Occipital lobe (tissue), 2 donors: Measurements from ENCODE around the gene ILKAP. TPM values are rescaled to one million over a fixed set of nuclear protein-coding genes. Genes with fewer than 3 reads are reported as not detected.

ENCODE experiments used
- DNase-seq: peaks from one replicate; lab custom pipeline; 2025; lab: John Stamatoyannopoulos, UW
- total RNA-seq: library from RNA; depleted of rRNA; stranded (reverse); fragments of >200 nt; gene quantifications from one replicate; pipeline ENCODE4 v1.2.3, GENCODE V29; 2014

The ILKAP gene
- total RNA-seq, 1 donor from 2014 or later: 78.3 TPM

DNA sequence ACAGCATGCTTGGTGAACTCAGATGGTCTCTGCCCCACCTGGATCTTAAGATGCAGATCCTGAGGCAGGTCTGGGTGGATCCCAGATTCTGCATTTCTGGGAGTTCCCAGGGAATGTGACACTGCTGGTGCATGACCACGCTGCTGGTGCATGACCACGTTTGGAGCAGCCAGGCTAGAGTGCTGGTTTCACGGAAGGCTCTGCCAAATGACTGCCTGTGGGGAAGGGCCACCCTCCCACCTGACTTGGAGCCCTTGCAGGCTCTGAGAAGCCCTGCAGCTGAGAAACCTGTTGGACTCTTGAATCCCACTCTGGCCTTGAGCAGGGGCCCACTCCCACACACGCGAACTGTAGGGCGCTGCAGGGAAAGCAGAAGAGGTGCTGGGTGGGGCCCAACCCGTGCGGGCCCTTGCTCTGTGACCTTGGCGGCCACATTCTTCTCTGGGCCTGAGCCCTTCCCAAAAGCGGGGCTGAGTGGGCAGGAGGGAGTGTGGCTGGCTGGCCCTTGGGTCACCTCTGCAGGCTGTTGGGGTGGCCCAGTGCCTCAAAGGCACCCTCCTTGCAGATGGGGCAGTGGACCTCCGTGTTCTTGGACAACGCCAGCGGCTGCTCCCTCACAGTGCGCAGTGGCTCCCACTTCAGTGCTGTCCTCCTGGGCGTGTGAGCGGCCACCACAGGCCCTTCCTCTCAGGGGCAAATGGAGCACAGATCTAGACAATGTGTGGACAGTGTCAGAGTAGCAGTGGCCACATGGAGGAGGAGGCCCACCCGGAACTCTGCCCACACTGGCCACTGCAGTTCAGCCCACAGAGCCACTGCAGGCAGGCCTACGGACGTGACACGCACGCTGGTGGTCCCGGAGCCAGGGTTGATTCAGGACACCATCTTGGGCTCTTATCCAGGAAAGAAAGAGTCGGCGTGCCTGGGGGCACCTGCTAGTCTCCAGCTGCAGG, 36.8 kb downstream of the ILKAP start:
- DNase-seq: no peak

GRCh38 chr2:238165288-238165921, 38.1 kb downstream of the ILKAP start:
- DNase-seq: no peak

DNA sequence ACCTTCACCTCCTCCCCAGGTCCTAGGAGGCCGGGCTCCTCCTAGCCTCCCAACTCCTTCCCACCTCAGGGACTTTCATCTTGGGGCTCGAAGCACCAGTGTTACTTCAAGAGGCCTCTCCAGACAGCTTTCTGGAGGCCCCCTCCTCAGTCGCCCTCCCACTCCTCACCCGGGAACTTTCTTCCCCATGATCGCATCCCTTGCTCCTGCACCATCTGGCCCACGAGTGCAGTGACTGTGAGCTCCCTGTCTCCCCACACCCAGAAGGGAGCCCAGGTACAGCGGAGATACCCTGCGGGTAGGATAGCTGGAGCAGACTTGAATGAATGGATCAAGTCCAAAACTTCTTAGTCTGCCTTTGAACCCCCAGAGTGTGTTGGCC, 38.6 kb downstream of the ILKAP start:
- DNase-seq: no peak

GRCh38 chr2:238163481-238164198, 39.9 kb downstream of the ILKAP start:
- no peak for DNase-seq

GRCh38 chr2:238162846-238163441, 40.6 kb downstream of the ILKAP start:
- DNase-seq: no peak

DNA sequence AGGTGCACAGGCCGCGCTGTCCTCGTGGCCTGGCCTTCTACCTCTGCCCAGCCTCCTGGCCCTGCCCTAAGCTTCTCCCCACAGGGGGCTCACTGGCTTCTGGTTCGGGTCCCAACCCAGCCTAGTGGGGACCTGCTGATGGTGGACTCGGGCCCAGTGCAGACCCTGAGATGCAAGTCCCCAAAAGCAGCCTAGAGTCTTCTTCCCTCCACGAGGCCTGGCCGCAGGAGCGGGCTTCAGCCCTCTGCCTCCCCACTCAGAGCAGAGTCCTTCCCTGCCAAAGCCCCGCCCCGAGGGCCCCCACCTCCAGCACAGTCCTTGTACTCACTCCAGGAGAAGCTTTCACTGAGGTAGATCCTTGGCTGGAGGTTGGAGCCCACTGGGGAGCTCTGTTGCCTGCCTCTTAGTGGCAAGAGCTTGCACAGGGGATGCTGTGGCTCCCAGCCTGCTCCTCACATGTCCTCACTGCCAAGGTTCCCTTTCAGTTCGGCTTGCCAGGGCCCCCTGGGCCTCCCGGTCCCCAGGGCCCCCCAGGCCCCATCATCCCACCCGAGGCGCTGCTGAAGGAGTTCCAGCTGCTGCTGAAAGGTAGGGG, 41.1 kb downstream of the ILKAP start:
- no peak for DNase-seq

DNA sequence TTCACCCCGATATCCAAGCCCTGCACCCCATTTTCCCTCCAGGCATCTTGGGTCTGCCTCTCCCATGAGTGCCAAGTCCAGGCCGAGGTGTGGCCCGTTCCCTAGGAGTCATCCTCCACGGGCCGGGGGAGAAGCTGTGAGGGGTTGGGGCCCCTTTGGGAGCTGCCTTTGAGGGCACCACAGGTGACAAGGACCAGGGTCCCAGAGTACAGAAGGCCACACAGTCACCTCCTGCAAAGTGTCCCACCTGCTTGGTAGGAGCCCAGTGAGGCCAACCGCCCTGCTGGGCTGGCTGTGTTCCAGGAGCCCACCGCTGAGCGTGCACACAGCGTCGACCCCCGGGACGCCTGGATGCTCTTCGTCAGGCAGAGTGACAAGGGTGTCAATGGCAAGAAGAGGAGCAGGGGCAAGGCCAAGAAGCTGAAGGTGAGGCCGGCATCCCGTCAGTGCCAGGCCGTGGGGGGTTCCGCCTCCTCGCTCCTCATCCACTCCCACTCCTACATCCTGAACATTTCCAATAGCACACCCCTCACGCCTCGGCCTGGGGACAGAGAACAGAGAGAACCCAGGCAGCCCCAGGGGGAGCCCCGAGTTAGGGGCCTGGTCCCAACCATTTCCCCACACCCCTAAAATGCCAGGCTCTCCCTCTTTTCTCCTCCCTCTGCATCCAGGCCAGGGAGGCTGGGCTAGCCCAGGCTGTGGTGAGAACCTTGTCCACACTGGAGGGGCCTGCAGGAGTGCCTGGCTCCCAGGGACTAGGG, 42.0 kb downstream of the ILKAP start:
- no peak for DNase-seq

DNA sequence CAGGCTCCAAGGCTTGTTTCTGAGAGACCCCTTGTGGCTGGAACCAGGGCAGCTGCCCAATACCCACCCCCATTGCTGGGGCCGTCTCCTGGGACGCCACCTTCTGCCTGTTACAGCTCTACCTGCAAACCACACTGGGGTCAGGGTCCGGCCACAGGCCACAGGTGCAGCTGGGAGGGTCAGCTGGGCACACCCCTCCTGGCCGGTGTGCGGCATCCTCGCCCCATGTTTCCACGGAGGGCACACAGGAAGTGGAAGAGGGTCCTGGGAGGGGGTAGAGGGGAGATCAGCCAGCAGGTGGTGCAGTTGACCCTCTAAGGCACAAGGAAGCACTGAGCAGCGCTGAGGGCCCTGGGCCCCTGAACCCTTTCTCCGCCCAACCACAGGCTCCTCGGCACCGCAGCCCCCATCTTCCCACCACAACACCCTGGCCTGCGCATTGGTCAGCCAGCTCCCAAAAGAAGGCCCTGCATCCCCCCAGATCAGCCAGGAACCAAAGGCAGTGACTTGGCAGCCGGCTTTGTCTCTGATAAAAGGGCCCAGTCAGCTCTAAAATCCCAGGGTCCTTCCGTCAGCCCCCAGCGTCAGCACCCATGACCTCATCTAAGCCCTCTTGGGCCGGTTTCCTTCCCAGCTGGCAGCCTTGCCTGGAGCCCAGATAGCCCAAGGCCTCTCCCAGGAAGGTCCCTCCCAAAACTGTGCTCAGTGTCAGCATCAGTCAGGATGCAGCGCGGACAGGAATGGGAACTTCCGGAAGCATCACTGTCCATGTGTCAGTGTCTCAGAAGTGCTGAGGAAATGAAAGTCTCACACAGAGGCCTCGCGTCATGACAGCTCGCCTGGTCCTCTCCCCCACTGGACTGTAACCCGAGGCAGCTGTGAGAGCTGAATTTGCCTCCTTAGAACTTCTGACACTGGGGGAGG, 43.0 kb downstream of the ILKAP start:
- no peak for DNase-seq

DNA sequence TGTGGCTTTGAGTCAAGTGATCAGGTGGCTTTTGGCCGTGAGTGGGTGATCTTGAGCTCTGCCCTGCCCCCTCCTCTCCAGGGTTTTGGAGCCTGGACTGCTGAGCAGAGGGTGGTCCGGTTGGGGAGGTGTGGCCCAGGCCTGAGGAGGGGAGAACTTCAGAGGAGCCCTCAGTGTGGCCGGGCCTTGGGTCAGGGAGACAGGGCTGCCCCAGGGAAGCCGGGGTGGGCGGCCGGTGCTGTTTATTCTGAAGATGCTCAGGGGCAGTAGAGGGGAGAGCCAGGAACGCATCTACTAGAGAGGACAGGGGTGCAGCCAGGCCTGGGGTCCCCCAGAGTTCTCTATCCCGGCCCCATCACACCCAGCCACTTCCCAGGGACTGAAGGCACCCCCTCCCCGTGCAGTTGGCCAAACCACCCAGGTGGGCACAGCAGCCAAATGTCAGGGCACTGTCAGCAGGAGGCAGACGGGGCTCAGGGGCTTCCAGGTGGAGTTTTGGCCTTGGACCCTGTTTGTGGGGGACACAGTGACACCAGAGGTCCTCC, 43.8 kb downstream of the ILKAP start:
- no peak for DNase-seq

DNA sequence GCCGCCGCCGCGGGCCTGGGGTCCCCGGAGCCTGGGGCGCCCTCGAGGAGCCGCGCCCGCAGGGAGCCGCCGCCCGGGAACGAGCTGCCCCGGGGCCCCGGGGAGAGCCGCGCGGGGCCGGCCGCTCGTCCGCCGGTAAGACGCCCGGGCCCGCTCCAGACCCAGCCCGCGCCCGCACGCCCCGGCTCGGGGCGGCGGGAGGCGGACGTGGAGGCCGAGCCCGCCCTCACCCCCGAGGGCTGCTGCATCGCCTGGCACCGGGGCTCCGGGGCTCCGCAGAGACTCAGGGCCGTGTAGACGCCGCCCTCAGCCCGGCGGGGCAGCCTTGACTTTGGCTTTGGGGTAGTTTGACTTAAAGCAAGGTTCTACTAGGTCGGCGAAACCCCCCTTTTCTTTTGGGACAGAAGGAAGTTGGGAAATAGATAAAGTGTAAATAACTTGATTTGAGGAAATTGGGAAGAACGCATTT, 44.4 kb downstream of the ILKAP start:
- DNase-seq: no peak

- no peak for DNase-seq
These were observed 44.9 kb downstream of the ILKAP start, which contains the start of gene ERFE for GRCh38 chr2:238158509-238159070. ERFE (plus strand) TSS chr2:238158970; CDS start chr2:238159008, 38 bp downstream.

DNA sequence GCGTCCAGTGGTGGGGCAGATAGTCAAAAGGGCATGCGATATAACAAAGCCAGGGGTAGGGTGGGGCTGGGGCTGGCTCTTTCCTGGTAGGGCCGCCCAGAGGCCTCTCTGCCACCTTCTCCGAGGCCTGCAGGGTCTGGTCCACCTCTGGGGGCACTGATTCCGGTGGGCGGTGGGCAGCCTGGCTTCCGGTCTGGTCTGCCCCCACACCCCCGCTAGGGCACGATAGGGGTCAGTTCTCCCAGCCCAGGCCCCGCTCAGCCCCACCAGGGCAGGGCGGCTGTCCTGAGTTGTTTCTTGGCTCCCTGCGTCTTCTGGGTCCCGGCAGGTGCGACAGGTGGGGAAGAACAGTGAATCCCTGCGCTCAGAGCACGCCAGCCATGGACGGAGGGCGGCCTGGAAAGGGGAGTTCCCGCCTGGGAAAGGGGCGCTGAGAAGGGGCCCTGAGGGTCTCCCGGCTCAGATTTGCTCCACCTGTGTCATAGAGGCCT, 45.4 kb downstream of the ILKAP start:
- no peak for DNase-seq

GRCh38 chr2:238157506-238158017, 45.9 kb downstream of the ILKAP start:
- no peak for DNase-seq

DNA sequence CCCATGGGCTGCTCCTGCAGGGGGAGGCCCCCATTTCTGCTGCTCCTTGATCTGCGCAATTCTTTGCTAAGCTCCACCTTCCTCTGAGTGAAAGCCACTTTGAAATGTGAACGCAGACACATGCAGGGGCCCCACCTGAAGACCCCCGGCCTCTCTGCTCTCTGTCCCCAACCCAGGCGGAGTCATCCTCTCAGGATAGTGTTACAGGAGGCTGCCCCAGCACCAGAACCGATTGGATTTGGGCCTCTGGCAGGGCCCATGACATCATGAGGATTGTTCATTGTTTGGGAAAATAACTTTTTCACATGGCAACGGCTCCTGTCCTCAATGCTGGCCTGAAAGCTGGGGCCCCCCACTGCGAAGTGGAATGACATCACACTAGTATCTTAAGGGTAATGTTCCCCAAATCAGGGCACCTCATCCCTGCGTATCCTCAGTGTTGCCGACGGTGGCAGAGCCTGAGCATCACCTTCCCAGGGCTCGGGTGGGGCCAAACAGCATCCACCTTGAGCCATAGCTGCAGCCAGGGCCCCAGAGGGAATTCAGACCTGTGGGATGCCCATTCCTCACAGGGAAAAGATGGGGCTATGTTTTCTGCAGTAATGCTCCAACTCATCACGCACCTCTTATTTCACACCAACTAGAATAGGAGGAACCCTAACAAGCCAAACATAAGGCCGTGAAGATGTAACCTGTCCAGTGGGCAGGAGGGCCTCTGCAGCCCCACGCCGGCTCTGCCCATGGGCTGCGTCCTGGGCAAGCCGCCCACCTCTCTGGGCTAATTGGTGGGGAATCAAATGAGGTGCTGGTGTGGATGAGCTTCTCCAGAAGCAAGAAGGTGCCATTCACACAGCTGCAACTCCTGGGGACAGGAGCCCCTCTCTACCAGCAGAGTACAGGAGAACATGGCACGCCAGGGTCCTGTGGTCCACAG, 47.5 kb downstream of the ILKAP start:
- DNase-seq: no peak

DNA sequence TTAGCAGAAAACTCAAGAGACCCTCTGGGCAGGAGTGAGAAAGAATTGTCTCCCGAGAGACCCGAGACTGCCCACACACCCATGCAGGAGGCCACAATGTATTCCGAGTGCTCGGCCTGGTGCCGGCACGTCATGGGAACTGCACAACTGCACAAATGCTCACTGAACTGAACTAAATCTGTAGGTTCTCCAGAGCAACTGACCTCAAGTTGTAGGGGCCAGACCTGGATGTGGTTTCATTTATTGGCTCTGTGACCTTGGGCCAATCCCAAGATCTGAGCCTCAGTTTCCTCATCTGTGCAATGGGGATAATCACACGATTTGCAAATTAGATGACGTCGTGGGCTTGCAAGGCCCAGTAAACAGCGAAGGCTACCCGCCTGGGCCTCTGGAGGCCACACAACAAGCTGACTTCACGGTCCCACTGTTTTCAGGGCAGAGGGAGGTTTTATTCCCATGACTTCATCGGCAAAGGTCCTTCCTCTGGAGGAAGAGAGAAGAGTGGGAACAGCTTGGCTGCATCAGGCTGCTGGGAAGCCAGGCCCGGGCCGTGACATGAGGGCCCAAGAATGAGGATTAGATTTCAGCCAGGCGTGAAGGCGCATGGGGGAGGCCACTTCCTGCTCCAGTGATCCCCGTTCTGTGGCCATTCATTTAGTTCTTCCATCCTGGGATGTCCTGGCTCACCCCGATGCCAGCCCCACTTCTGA, 48.3 kb downstream of the ILKAP start:
- DNase-seq: no peak

DNA sequence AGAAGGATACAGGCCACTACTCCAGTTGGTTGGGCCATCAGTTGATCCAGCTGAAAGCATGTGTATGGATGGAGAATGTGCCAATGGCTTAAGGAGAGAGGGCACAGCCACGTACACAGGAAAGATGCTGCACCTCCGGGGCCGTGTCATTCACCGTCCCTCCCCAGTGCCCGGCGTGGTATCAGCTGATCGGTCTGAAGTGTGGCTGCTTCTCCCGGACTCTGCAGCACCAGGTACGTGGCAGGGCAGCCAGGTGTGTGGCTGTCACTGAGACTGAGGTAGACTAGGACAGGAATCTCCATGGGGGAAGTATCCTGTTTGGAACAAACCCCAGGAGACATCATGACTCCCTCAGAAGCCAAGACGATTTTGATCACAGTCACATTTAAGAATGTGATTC, 48.9 kb downstream of the ILKAP start:
- DNase-seq: no peak
